Activated CD4-positive, alpha-beta memory T cell treated with anti-CD3 and anti-CD28 coated beads for 36 hours (primary cell): ENCODE measurements around the gene ZNHIT3. TPM values are rescaled to one million over a fixed set of nuclear protein-coding genes. Genes with fewer than 3 reads are reported as not detected.
A peak's percentile ranks its signal among the peaks of the same experiment; 100 is the strongest.

Experiments
- CTCF ChIA-PET: fragments of 350-600 bp; sonication (Branson Sonifier 250); formaldehyde crosslinking; loops from one replicate; lab custom pipeline; 2021; ENCODE audit warnings: antibody characterized with exemption, inconsistent platforms; lab: Charles Lee
- POLR2A ChIA-PET: fragments of 350-600 bp; sonication (Branson Sonifier 250); formaldehyde crosslinking; loops from one replicate; lab custom pipeline; 2021; ENCODE audit warnings: antibody characterized with exemption; lab: Charles Lee
- DNase-seq: peaks from one replicate; pipeline ENCODE4 v3.0.0-alpha.2; 2020
- H3K27ac Mint-ChIP-seq: one replicate; pipeline ENCODE4 v1.8.0; 2021; ENCODE audit warnings: mixed read lengths
- H3K27me3 Mint-ChIP-seq: one replicate; pipeline ENCODE4 v1.8.0; 2021; ENCODE audit warnings: mixed read lengths
- H3K36me3 Mint-ChIP-seq: one replicate; pipeline ENCODE4 v1.8.0; 2021; ENCODE audit warnings: mixed read lengths
- H3K4me1 Mint-ChIP-seq: one replicate; pipeline ENCODE4 v1.8.0; 2021; ENCODE audit warnings: low read depth, mixed read lengths
- H3K4me3 Mint-ChIP-seq: one replicate; pipeline ENCODE4 v1.8.0; 2021; ENCODE audit warnings: mild to moderate bottlenecking, mixed read lengths
- H3K9me3 Mint-ChIP-seq: one replicate; pipeline ENCODE4 v1.8.0; 2021; ENCODE audit warnings: mixed read lengths
- intact Hi-C: fragments of 100-400 bp; cut with micrococcal nuclease; formaldehyde crosslinking; loops from one replicate; pipeline ENCODE4 v1.15.1; 2023
- total RNA-seq, 2 experiments: library from RNA; stranded (reverse); gene quantifications; one replicate each; pipeline ENCODE4 v1.2.3, GENCODE V29; 2021

The ZNHIT3 gene
- total RNA-seq, 2 experiments from 2014 or later, result 41.6 to 45.2 TPM

DNA sequence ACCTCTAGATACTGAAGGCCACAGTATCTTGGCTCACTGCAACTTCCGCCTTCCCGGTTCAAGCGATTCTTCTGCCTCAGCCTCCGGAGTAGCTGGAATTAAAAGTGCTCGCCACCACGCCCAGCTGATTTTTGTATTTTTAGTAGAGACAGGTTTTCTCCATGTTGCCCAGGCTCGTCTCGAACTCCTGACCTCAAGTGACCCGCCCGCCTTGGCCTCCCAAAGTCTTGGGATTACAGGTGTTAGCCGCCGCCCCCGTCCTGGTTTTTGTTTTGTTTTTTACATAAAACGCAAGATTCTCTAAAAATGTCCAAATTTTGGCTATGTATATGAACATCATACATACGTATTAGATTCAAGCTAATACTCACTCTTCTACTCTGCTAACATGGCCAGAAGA, 56.3 kb downstream of the ZNHIT3 start:
- H3K27me3 Mint-ChIP-seq, result no peaks in the 10 kb centered on the region
- H3K9me3 Mint-ChIP-seq, result no peaks in the 10 kb centered on the region
- ChIA-PET CTCF (interaction anchor here (1.5 to 1.7 kb wide), 2 partner anchors 8 to 60 kb away, joined by 4 to 16 read pairs; partner anchors contain the start of genes MYO19 and PIGW), POLR2A (no interaction called here)
- H3K27ac Mint-ChIP-seq, result no peak overlapping the region
- H3K36me3 Mint-ChIP-seq, result peaks cover 28% of the 10 kb centered on the region
- peaks cover 25% of the 10 kb centered on the region for H3K4me1 Mint-ChIP-seq
- intact Hi-C loops, result loop anchor here (10.0 kb wide), 1 partner anchor 182 kb away; no protein-coding TSS in a partner anchor
- DNase-seq, result no peak
- no peak overlapping the region for H3K4me3 Mint-ChIP-seq

DNA sequence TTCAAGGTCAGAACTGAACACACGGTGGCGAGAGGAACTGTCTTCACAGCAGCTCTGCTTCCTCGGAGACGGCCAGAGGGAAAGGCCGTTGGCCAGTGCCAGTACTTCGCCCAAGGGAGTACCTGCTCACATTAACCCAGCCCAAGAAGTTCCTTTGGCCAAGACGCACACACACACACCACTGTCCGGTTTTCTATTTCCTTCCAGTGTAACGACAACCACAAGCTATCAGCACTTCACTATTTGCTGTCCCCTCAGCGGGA, 57.5 kb downstream of the ZNHIT3 start:
- no peaks in the 10 kb centered on the region for H3K27me3 Mint-ChIP-seq
- H3K4me3 Mint-ChIP-seq, result peak overlapping the region; percentile 97
- DNase-seq, result peak; percentile 42
- peak overlapping the region; percentile 98 for H3K27ac Mint-ChIP-seq
- POLR2A ChIA-PET, result interaction anchor here (0.7 to 3.6 kb wide), 3 partner anchors 9 to 58 kb away, joined by 3 to 59 read pairs (median 3); partner anchors contain the start of genes MYO19, PIGW and ZNHIT3
- intact Hi-C loops, result loop anchor here (1.0 to 10.0 kb wide), 3 partner anchors 9 to 181 kb away; partner anchors contain the start of gene DHRS11
- H3K4me1 Mint-ChIP-seq, result peaks cover 31% of the 10 kb centered on the region
- H3K36me3 Mint-ChIP-seq, result peaks cover 25% of the 10 kb centered on the region
- CTCF ChIA-PET, result interaction anchor here (1.2 to 1.7 kb wide), 2 partner anchors 10 to 58 kb away, joined by 5 to 16 read pairs; partner anchors contain the start of genes MRM1, MYO19 and PIGW
- H3K9me3 Mint-ChIP-seq, result no peaks in the 10 kb centered on the region

DNA sequence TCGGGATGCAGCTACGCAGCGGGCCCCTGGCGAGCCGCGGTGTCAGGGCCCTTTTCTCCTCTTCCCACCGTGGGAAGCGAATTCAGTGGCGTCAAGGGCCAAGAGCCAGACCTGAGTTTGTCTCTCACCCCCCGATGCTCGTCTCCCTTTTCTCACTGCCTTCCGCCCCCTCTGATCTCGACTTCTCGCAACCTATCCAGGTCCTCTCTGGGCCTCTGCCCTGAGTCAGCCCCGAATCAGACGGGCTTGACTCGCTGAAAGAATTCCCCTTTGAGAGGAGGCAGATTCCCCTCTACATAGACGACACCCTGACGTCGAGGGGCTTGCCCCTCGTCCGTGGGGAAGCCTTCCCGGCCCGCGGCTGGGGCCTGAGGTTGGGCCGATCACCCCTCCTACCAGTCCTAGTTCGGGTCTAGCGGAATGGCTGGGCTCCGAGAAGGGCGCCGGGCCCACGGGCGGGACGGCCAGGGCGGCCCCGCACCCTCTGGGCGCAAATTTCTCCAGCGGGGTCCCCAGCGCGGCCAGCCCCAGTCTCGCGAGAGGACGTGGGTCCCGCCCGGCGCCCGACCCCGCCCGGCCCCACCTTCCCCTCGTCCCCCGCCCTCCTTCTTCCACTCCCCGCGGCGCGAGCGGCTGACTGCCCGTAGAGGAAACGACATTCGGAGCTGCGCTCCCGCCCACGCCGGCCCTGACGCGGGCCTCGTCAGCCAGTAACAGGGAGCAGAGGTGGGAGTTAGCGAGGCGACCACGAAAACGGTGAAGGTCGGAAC, 58.0 kb downstream of the ZNHIT3 start, which contains the start of gene GGNBP2:
Gene GGNBP2, plus strand, starts transcription at position 613 of the 770 bp plus-strand sequence. CDS start 806 bp downstream, outside the sequence.
- peak within 1 kb of the TSS; percentile 98 for H3K27ac Mint-ChIP-seq
- H3K4me3 Mint-ChIP-seq, result peak within 1 kb of the TSS; percentile 97
- H3K9me3 Mint-ChIP-seq, result no peaks in the 10 kb centered on the region
- peaks cover 31% of the 10 kb centered on the region for H3K4me1 Mint-ChIP-seq
- DNase-seq, result peak; percentile 96
- POLR2A ChIA-PET, result interaction anchor here (0.7 to 3.6 kb wide), 5 partner anchors 9 to 58 kb away, joined by 3 to 59 read pairs (median 3); partner anchors contain the start of genes MYO19, PIGW and ZNHIT3
- intact Hi-C loops, result loop anchor here (1.0 to 10.0 kb wide), 3 partner anchors 9 to 180 kb away; partner anchors contain the start of gene DHRS11
- peaks cover 25% of the 10 kb centered on the region for H3K36me3 Mint-ChIP-seq
- CTCF ChIA-PET, result interaction anchor here (0.6 to 3.4 kb wide), 4 partner anchors 10 to 58 kb away, joined by 3 to 19 read pairs (median 10); partner anchors contain the start of genes MRM1, MYO19 and PIGW
- H3K27me3 Mint-ChIP-seq, result no peaks in the 10 kb centered on the region

DNA sequence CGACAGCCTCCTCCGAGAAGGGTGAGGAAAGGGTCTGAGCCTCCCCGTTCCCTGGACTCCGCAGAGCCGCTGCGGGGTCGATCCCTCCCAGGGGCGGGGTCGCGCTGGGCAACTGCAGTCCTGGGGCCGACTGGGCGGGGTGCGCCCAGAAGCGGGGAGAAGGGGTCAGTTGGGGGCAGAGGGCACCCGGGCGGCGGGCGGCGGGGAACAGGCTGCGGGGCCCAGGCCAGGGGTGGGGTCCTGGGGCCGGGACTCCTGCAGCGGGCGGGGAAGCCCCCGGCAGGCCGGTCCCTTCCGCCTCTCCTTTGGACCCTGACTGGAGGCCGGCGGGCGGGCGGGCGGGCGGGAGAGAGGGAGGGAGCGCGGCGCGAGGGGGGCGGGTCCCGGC, 58.6 kb downstream of the ZNHIT3 start:
- Mint-ChIP-seq H3K9me3 (no peaks in the 10 kb centered on the region), H3K27ac (peak overlapping the region; percentile 98), H3K27me3 (no peaks in the 10 kb centered on the region), H3K4me1 (peaks cover 34% of the 10 kb centered on the region), H3K4me3 (peak overlapping the region; percentile 97), H3K36me3 (peaks cover 25% of the 10 kb centered on the region)
- intact Hi-C loops, result loop anchor here (2.0 to 10.0 kb wide), 2 partner anchors 46 to 180 kb away; partner anchors contain the start of gene DHRS11
- CTCF ChIA-PET, result interaction anchor here (3.4 kb wide), 1 partner anchor 11 kb away, joined by 19 read pairs; the partner anchor contains the start of genes MYO19 and PIGW
- POLR2A ChIA-PET, result interaction anchor here (1.1 to 3.6 kb wide), 5 partner anchors 10 to 734 kb away, joined by 3 to 59 read pairs (median 4); partner anchors contain the start of genes MRM1, MYO19 and PIGW
- DNase-seq, result no peak

Other genes with a start within 250 kb of the ZNHIT3 start
- gene TBC1D3I, start 222.1 kb upstream of the ZNHIT3 start, total RNA-seq, result under 1 TPM in 1 of 2 experiments, not detected in 1; 0.14 TPM
- gene TBC1D3G, start 162.8 kb upstream of the ZNHIT3 start, total RNA-seq, result not detected
- gene TBC1D3H, start 98.2 kb upstream of the ZNHIT3 start, total RNA-seq, result not detected
- 100 to 1,000 TPM; 106 to 112 TPM for gene MYO19, start 48.2 kb downstream of the ZNHIT3 start, total RNA-seq
- 10 to 100 TPM; 11.8 to 12.3 TPM for gene PIGW, start 48.3 kb downstream of the ZNHIT3 start, total RNA-seq
- gene GGNBP2, start 58.2 kb downstream of the ZNHIT3 start, total RNA-seq, result 10 to 100 TPM; 74.8 to 84.0 TPM
- 10 to 100 TPM; 10.2 to 10.5 TPM for gene DHRS11, start 105.2 kb downstream of the ZNHIT3 start, total RNA-seq
- gene MRM1, start 114.9 kb downstream of the ZNHIT3 start, total RNA-seq, result 10 to 100 TPM; 13.5 to 14.6 TPM